GM19324 (cell line): ENCODE data around the gene MLH3.

Experiments
- ATAC-seq: cut with Tn5 transposase; IDR thresholded peaks from one replicate; pipeline ENCODE4 v1.9.1; 2021; ENCODE audit warnings: mild to moderate bottlenecking, moderate library complexity; ENCODE audit not compliant: unreplicated experiment, low FRiP score

The MLH3 gene

DNA sequence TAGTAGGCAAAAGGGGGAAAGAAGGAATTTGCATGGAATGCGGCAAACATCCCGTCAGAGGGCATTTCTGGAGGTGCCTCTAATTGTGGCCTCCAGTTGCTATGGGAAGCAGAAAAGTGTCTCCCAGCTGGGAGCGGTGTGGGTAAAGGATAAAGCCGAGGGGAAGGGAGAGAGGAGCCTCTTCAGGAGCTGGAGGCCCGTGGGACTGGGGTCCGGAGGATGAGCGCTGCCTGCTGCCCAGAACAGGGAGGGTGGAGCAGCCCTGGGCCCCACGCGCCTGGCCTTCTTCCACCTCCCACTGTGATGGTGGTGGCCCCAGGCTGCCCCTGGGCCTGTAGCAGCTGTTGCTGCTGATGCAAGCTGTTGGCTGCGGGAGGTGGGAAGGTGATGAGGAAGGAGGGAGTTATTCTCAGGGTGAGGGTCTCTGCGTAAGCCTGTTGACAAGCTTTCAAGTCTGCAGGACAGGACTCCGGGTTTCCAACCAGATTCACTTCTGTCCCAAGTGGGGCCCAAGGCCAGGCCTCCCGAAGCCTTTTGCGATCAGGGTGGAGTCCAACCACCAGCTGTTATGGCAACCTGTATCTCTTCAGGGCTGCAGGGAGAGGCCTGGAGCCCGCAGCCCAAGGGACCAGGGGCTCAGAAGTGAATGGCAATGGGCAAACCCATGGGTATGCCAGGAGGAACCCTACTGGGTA lies 76.8 kb downstream of the MLH3 start:
- ATAC-seq = no peak

DNA sequence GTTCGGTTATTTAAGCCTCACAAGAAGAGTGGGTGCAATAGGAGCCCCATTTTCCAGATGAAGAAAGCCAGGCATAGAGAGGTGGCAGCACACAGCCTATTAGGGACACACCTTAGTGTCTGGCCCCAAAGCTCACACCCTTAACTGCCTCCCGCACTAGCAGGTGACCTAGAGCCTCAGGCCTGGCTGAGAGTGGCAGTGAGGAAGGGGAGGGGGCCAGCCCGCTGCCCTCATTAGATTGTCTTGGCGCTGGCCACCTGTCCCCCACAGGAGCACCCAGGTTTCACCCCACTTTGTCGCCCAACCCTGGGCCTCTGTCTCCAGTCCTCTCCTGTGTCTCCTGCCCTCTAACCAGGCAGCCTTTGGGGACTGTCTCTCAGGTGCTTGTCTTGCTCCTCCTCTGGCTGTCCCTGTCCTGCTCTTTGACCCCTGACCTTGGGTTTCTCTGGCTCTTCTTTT lies 77.3 kb downstream of the MLH3 start:
- no peak for ATAC-seq

DNA sequence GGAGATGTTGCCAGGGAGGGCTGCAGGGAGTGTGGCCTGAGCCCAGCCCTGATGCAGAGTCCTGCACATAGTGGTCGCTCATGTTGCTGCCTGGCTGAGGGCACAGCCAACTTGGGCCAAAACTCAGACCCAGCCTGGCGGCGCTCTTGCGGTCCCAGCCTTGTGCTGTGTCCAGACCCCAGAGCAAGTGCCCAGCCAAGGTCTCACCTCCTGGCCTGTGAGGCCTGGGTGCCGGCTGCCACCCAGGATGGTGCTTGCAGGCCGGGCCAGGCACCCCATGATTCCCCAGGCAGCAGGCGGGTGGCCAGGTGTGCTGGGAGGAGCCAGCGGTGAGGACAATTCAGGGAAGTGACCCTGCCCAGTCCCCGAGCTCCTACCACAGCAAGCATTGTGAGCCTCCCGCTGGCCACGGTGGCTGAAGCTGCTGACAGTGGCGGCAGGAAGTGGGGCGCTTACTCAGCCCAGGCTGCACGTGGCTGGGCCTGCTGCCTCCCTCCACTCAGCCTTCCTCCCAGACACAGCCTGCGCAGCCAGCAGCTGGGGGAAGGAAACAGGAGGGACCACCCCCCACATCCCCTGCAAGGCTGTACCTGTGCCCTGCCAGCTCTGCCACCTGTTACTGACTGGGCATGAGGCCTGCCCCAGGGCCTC lies 78.1 kb downstream of the MLH3 start:
- no peak for ATAC-seq

DNA sequence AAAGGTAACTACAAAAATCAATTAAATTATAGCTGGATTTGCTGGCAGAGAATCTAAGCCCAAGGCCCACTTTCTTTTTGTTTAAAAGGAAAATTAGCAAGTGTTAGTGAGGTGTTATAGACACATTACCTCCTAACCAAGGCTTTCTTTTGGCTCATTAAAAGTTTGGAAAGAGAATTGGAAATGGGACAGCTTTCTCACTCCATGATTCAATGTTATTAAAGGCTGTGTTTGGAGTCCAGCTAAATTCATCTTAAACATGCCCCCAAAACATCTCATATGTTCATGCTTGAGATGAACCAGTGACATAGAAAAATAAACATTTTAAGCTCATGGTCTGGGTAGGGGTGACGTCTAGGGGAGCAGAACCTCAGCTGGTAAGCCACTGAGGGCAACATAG lies 82.5 kb downstream of the MLH3 start:
- no peak for ATAC-seq

DNA sequence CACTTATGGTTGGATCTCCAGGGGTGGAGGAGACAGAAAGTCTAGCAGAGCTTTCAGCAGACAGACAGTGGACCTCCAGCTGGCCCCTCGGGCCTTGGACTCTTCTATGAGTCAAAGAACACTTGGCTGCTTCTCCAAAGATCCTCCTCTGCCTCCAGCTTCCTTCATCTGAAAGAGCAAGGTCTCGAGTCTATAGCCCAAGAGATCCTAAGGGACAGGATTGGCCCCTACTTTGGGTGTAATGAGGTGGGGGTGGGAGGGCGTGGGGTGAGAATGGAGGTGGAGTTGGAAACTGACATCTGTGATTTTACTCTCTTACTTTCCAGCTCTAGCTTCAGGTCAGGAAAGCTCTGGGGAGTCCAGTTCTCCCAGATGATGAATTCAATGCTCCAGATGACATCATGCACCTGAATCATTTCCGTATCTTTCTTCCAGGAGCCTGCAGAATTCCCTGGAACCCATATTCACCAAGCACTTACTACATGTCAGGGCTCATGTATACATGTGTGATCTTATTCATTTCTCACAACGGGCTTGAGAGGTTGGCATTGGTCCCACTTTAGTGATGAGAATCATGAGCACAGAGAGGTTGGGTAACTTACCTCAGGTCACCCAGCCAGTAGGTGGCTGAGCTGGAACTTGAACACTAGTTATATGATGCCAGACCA lies 85.6 kb downstream of the MLH3 start:
- no peak for ATAC-seq

DNA sequence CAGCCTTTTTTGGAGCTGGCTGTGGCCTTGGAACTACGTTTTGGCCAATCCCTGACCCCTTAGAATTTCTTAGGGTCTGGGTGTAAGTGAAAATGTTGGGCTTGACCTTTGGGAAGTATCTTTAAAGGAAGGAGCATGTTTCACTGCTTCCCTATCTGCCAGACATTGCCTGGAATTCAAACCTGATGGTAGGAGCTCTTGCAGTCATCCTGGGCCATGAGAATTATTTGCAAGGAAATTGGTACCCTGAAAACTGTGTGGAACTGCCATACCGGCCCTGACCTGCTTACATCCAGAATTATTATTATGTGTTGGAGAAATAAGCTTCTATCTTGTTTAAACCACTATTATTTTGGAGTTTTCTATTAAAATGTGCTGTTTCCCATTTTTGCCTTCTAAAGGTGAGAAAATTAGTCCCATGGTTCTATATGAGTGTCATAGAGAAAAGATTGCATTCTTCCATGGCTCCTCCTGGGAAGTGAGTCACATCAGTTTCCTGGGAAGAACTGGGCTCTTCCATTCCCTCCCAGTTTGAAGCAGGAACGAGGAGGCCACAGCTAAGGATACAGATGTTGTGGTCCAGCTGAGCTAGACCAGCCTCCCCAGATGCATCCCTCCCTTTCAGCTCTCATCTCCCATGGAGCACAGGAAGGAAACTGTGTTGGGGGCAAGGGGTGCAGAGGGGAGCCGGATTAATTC lies 86.3 kb downstream of the MLH3 start:
- no peak for ATAC-seq
